DMS53 treated with DMSO at 0.1 percent for 48 hours (cell line): ENCODE results near the gene CHMP4A.

ENCODE experiments used
- DNase-seq: peaks from one replicate; lab custom pipeline; 2025; ENCODE audit not compliant: unreplicated experiment; lab: John Stamatoyannopoulos, UW

Gene CHMP4A

DNA sequence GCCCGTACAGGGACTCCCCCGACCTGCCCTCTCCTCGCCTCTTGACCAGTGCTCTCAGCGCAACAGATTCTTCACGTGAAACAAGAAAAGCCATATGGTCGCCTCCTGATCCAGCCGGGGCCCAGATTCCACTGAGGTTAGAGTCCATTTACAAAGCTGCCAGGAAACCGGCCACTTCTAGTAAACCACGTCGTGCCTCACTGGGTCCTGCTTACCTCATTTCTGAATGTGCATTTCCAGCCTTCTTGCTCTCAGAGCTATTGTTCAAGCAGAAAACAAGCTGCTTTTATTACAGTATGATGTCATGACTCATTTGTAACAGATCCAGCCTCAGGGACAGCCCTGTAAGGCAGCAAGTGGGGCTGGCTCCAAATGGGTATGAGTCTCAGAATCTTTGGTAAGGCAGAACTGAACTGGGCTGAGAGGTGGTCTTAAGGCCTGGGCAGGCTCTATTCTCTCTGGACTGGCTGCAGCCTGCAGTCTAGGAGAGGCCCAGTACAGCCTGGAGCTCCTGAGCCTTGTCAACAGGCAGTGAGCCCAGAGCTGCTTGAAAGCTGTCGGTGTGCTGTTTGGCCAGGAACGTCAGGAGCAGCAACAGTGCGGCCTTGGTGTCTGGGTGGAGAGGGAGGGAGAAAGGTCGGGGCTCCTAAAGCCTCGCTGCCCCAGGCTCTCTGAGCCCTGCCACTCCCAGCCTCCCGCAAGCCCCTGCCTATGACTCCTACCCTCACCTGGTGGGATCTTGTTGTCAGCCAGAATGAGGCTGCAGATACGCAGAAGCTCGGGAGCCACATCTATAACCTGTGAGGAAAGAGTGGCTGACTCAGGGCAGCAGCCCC is 33.1 kb downstream of the CHMP4A start:
- DNase-seq: no peak

- no peak for DNase-seq
Observed at GRCh38 chr14:24179294-24179960, 33.9 kb downstream of the CHMP4A start.

GRCh38 chr14:24178399-24179178 is 34.7 kb downstream of the CHMP4A start:
- DNase-seq: no peak

GRCh38 chr14:24177891-24178290 is 35.4 kb downstream of the CHMP4A start:
- DNase-seq: no peak

- DNase-seq: no peak
Observed at GRCh38 chr14:24177041-24177825, 36.1 kb downstream of the CHMP4A start.

DNA sequence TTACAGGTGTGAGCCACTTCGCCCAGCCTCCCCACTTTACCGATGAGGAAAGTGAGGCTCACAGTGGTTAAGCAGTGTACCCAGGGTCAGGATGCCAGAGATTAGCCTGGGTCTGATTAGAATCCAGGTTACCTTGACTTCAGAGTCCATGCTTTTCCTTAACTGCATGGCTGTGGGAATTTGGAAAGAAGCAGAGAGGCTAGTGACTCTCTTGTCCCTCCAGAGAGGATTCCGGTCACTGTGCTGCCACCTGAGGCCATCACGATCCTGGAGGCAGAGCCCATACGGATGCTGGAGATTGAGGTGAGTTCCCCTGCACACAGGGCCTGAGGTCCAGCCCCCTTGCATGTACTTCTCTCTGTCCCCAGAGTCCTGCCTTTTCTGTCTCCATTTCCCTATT is 36.7 kb downstream of the CHMP4A start:
- no peak for DNase-seq

GRCh38 chr14:24172871-24173281 is 40.4 kb downstream of the CHMP4A start:
- DNase-seq: no peak

GRCh38 chr14:24172261-24172860 is 40.9 kb downstream of the CHMP4A start:
- no peak for DNase-seq

- no peak for DNase-seq
Observed at GRCh38 chr14:24171422-24172260, 41.6 kb downstream of the CHMP4A start, which contains the start of gene REC8. TSS of gene REC8 (plus strand) at chr14:24172080. CDS start at chr14:24172553, 473 bp downstream.

DNA sequence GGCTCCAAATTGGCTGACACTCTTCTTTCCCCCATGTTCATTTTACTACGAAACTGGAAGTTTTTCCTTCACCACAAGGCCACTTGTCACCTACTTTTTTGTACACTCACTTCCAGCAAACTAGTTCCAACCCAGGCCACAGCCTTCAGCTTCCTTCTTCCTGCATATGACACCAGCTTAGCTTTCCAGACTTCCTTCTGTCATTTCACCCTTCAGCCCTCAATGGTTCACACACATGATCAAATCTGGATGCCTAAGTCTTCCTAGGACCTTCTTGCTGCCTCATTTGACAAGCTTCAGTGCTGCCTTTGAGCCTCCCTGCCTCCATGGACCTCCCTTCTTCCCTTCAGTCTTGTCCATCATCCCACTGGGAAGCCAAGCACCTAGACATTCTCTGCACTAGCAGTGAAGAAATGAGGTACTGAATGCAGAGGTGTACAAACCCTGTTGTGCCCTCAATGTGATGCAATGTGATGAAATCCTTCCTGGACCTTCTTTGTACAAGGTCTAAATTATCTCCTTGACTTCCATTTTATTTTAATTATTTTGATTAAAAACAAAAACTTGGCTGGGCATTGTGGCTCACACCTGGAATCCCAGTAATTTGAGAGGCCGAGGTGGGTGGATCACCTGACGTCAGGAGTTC is 45.7 kb downstream of the CHMP4A start:
- no peak for DNase-seq

GRCh38 chr14:24165785-24166184 is 47.5 kb downstream of the CHMP4A start:
- DNase-seq: no peak

- no peak for DNase-seq
Observed at GRCh38 chr14:24164518-24164991, 48.7 kb downstream of the CHMP4A start.

GRCh38 chr14:24162093-24162492 is 51.2 kb downstream of the CHMP4A start:
- DNase-seq: no peak

GRCh38 chr14:24160850-24161804 is 52.2 kb downstream of the CHMP4A start, which contains the start of gene IRF9:
TSS of gene IRF9 (plus strand) at chr14:24161265. CDS start at chr14:24162145, 880 bp downstream.
- DNase-seq: peak; percentile 94

DNA sequence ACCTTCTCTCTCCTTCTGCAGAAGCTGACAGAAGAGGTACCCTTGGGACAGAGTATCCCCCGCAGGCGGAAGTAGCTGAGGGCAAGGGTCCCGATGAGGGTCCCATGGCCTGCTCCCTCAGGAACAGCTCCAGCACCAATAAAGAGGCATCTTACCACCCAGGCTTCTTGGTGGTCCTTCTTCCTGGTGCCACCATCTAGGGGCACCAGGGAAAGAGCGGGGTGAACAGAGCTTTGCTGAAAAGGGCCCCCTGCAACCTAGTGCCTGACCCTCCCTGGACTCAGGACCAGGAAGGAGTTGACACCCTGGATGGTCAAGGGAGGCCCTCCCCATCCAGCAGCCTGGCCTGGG is 52.8 kb downstream of the CHMP4A start:
- DNase-seq: no peak

GRCh38 chr14:24159777-24160498 is 53.4 kb downstream of the CHMP4A start:
- no peak for DNase-seq
